GM12878 (cell line): Measurements from ENCODE around the gene CEACAM6. TPM values are rescaled to one million over a fixed set of nuclear protein-coding genes. Genes with fewer than 3 reads are reported as not detected.

Experiments used
- ATAC-seq: fragments of 200-7000 bp; cut with Tn5 transposase; 3 replicates; pipeline ENCODE4 v1.9.1; 2020; ENCODE audit warnings: mild to moderate bottlenecking, moderate library complexity
- BruUV-seq: library from RNA; stranded (reverse); fragments of 400-500 nt; replicated peaks from 2 replicates; lab custom pipeline; 2021; lab: Mats Ljungman, UMichigan
- CTCF ChIA-PET: fragments of 300-600 bp; sonication (Branson Sonifier 250); formaldehyde crosslinking; extraction: SDS; loops from one replicate; lab custom pipeline; 2021; ENCODE audit warnings: inconsistent platforms; lab: Yijun Ruan, JAX
- POLR2A ChIA-PET: fragments of 350-600 bp; formaldehyde crosslinking; extraction: SDS; loops from one replicate; lab custom pipeline; 2021; ENCODE audit warnings: inconsistent platforms; lab: Charles Lee
- RAD21 ChIA-PET: fragments of 300-600 bp; sonication (Branson Sonifier 250); formaldehyde crosslinking; loops from one replicate; lab custom pipeline; 2023; ENCODE audit warnings: antibody characterized with exemption; ENCODE audit not compliant: unreplicated experiment; lab: Charles Lee
- SMC1A ChIA-PET: fragments of 300-600 bp; sonication (Branson Sonifier 250); formaldehyde crosslinking; loops from one replicate; lab custom pipeline; 2023; ENCODE audit not compliant: unreplicated experiment, uncharacterized antibody; lab: Charles Lee
- DNase-seq: peaks from one replicate; pipeline ENCODE4 v3.0.0-alpha.2; 2011; ENCODE audit warnings: low read depth, low spot score
- FAIRE-seq: peaks from 3 replicates; lab custom pipeline; 2011; peaks lifted over from hg19 to GRCh38; lab: Jason Lieb, UNC
- H2AFZ ChIP-seq: 2 replicates; pipeline ENCODE4 v1.6.0; 2011; ENCODE audit warnings: low read depth, low read length, control low read depth; ENCODE audit not compliant: control insufficient read depth
- H3K27ac ChIP-seq: 2 replicates; pipeline ENCODE4 v1.5.1; 2011; ENCODE audit warnings: control low read depth; ENCODE audit not compliant: control insufficient read depth, insufficient read depth
- H3K27me3 ChIP-seq, 2 experiments: replicated peaks in 1 of 2; 2 replicates each; pipeline versions ENCODE4 v1.6.0 to v1.6.1; 2011; ENCODE audit warnings: low read length in 1 of 2; ENCODE audit not compliant: control insufficient read depth in 2 of 2, insufficient read depth in 2 of 2
- H3K36me3 ChIP-seq, 2 experiments: 2 replicates each; pipeline ENCODE4 v1.5.1; 2011; ENCODE audit warnings: low read length in 1 of 2; ENCODE audit not compliant: control insufficient read depth in 2 of 2, insufficient read depth in 2 of 2
- H3K4me1 ChIP-seq: 2 replicates; pipeline ENCODE4 v1.6.1; 2011; ENCODE audit warnings: mild to moderate bottlenecking, low read length, moderate library complexity, mixed read lengths; ENCODE audit not compliant: control insufficient read depth, insufficient read depth
- H3K4me2 ChIP-seq: 2 replicates; pipeline ENCODE4 v1.6.0; 2011; ENCODE audit warnings: control low read depth; ENCODE audit not compliant: control insufficient read depth, insufficient read depth
- H3K4me3 ChIP-seq: fragments of 200-600 bp; sonication (generic); 2 replicates; pipeline ENCODE4 v1.5.1; 2016
- H3K79me2 ChIP-seq: 2 replicates; pipeline ENCODE4 v1.6.0; 2011; ENCODE audit warnings: low read length; ENCODE audit not compliant: control insufficient read depth, insufficient read depth
- H3K9ac ChIP-seq: 2 replicates; pipeline ENCODE4 v1.8.0; 2011; ENCODE audit warnings: low read length, control low read depth, mixed read lengths; ENCODE audit not compliant: control insufficient read depth, insufficient read depth
- H3K9me3 ChIP-seq: replicated peaks from 3 replicates; pipeline ENCODE4 v1.5.1; 2011; ENCODE audit warnings: mild to moderate bottlenecking, low read length; ENCODE audit not compliant: control insufficient read depth, insufficient read depth
- H4K20me1 ChIP-seq: 2 replicates; pipeline ENCODE4 v1.6.0; 2011; ENCODE audit not compliant: control insufficient read depth, insufficient read depth
- CHD4 ChIP-seq: fragments of 200-600 bp; sonication (generic); IDR thresholded peaks from 2 replicates; pipeline ENCODE4 v1.6.1; 2016; ENCODE audit warnings: mild to moderate bottlenecking
- CUX1 ChIP-seq: IDR thresholded peaks from 2 replicates; pipeline ENCODE4 v1.6.1; 2012; ENCODE audit warnings: improper control_type of control experiment, low read depth, low read length; ENCODE audit not compliant: insufficient replicate concordance
- EP300 ChIP-seq, 2 experiments: fragments of 150-350 bp in 1 of 2; IDR thresholded peaks; 2 replicates each; pipeline ENCODE4 v1.6.1; 2011 to 2012; ENCODE audit warnings: low read depth in 2 of 2, low read length in 2 of 2, borderline replicate concordance in 1 of 2, improper control_type of control experiment in 1 of 2, inconsistent platforms in 1 of 2; ENCODE audit not compliant: control insufficient read depth in 1 of 2
- FOS ChIP-seq: IDR thresholded peaks from 3 replicates; pipeline ENCODE4 v1.6.1; 2011; ENCODE audit warnings: borderline replicate concordance; ENCODE audit not compliant: insufficient read length; ENCODE audit errors: extremely low read depth
- HDGF ChIP-seq: fragments of 450-650 bp; IDR thresholded peaks from 2 replicates; pipeline ENCODE4 v1.6.1; 2016; ENCODE audit warnings: antibody characterized with exemption
- IRF3 ChIP-seq: fragments of 450-650 bp; IDR thresholded peaks from 2 replicates; pipeline ENCODE4 v1.6.1; 2014; ENCODE audit warnings: mild to moderate bottlenecking
- JUND ChIP-seq: IDR thresholded peaks from 2 replicates; pipeline ENCODE4 v1.6.1; 2012; ENCODE audit warnings: low read depth, mild to moderate bottlenecking, low read length, improper control_type of control experiment, moderate library complexity
- KLF5 ChIP-seq: fragments of 450-650 bp; IDR thresholded peaks from 2 replicates; pipeline ENCODE4 v1.6.1; 2014; ENCODE audit warnings: mild to moderate bottlenecking; ENCODE audit not compliant: partially characterized antibody
- MEF2A ChIP-seq: IDR thresholded peaks from 2 replicates; pipeline ENCODE4 v1.6.1; 2011; ENCODE audit warnings: low read depth, mild to moderate bottlenecking, low read length, moderate library complexity; ENCODE audit not compliant: insufficient read depth
- MLLT1 ChIP-seq: fragments of 450-650 bp; IDR thresholded peaks from 2 replicates; pipeline ENCODE4 v1.6.1; 2016; ENCODE audit warnings: mild to moderate bottlenecking
- RAD21 ChIP-seq: IDR thresholded peaks from 2 replicates; pipeline ENCODE4 v1.6.1; 2011; ENCODE audit warnings: mild to moderate bottlenecking, low read depth, low read length, moderate library complexity; ENCODE audit not compliant: insufficient read depth
- SP1 ChIP-seq: IDR thresholded peaks from one replicate; pipeline ENCODE4 v1.6.1; 2011; ENCODE audit warnings: low read depth, low read length
- STAT1 ChIP-seq: fragments of 450-650 bp; conservative IDR thresholded peaks from 2 replicates; pipeline ENCODE4 v1.6.1; 2014; ENCODE audit warnings: antibody characterized with exemption, mild to moderate bottlenecking
- TCF12 ChIP-seq: IDR thresholded peaks from 2 replicates; pipeline ENCODE4 v1.6.1; 2011; ENCODE audit warnings: low read depth, mild to moderate bottlenecking, low read length
- WRNIP1 ChIP-seq: IDR thresholded peaks from 2 replicates; pipeline ENCODE4 v1.6.1; 2011; ENCODE audit warnings: low read depth, low read length, improper control_type of control experiment, borderline replicate concordance
- ZNF274 ChIP-seq: IDR thresholded peaks from one replicate; pipeline ENCODE4 v1.8.0; 2011; ENCODE audit not compliant: insufficient read length, insufficient read depth
- WGBS: methylation state at CpG from one replicate; pipeline ENCODE4 v1.1.6; 2016; ENCODE audit warnings: low lambda C conversion rate; ENCODE audit not compliant: insufficient replicate concordance, insufficient coverage; ENCODE audit errors: missing lambda C conversion rate; 5-methylcytosine and 5-hydroxymethylcytosine counted together
- in situ Hi-C: fragments of 300-500 bp; cut with MboI; formaldehyde crosslinking; loops from 9 replicates; pipeline ENCODE4 v1.14.3; 2018; ENCODE audit warnings: mixed read lengths
- intact Hi-C: fragments of 100-400 bp; cut with micrococcal nuclease; formaldehyde crosslinking; loops from one replicate; pipeline ENCODE4 v1.14.2; 2022; ENCODE audit not compliant: unreplicated experiment
- polyA plus RNA-seq, 11 experiments: library from polyadenylated mRNA; depleted of rRNA in 4 of 11; unstranded in 6 of 11; stranded (reverse) in 5 of 11; fragments of >200 nt; fragmentation: Nextera tagmentation in 4 of 11; fragmentation: Illumina TruSeq in 1 of 11; extraction: Ambion mirVana in 4 of 11; extraction: Trizol in 1 of 11; gene quantifications; 1 replicate in 1 of 11; 2 replicates in 10 of 11; pipeline versions ENCODE4 v1.2.1 to v1.2.3, GENCODE V29; 2011 to 2016; ENCODE audit warnings: inconsistent platforms in 2 of 11, missing spikeins in 2 of 11, low read depth in 1 of 11
- total RNA-seq, 4 experiments: library from RNA; depleted of rRNA in 3 of 4; stranded (reverse); fragments of >200 nt in 3 of 4; fragmentation: Illumina TruSeq in 1 of 4; extraction: Trizol in 1 of 4; gene quantifications; 2 replicates each; pipeline versions ENCODE4 v1.2.1 to v1.2.3, GENCODE V29; 2013 to 2021

CEACAM6 gene
- total and polyA plus RNA-seq, 10 of the 15 experiments (the other 5 are each of a cell fraction or from before 2014, with no cell fraction given) = 0.26 TPM; not detected in 9

GRCh38 chr19:41707502-41707812 lies 47.9 kb upstream of the CEACAM6 start (continued):
- TF ChIP-seq CUX1 = no peak
- no peak for TF ChIP-seq STAT1
- TF ChIP-seq SP1 = no peak
- TF ChIP-seq, all 136 proteins: peak for 0

- ChIA-PET CTCF (interaction anchor here (1.5 kb wide), 1 partner anchor 8 kb away, joined by 6 read pairs; no protein-coding TSS in a partner anchor), POLR2A (no interaction called here), RAD21 (no interaction called here), SMC1A (no interaction called here)
- peaks cover 3 to 4% of the 10 kb centered on the region in 2 experiments for H3K27me3 ChIP-seq
- H4K20me1 ChIP-seq = no peaks in the 10 kb centered on the region
- H3K4me1 ChIP-seq = no peaks in the 10 kb centered on the region
- no peak overlapping the region for H3K27ac ChIP-seq
- in situ Hi-C loops = no loop called here
- no peaks in the 10 kb centered on the region for H3K36me3 ChIP-seq
- H3K4me3 ChIP-seq = no peak overlapping the region
- WGBS = 20% methylated on average over 5 of the region's 5 CpGs
- no peak overlapping the region for H3K9ac ChIP-seq
- H3K79me2 ChIP-seq = no peaks in the 10 kb centered on the region
- ATAC-seq (no peak), DNase-seq (no peak), FAIRE-seq (no peak)
- H2AFZ ChIP-seq = no peak overlapping the region
- H3K9me3 ChIP-seq = no peaks in the 10 kb centered on the region
- no TSS peak for BruUV-seq
- intact Hi-C loops = loop anchor here (1.0 kb wide), 1 partner anchor 38 kb away; no protein-coding TSS in a partner anchor
- no peak overlapping the region for H3K4me2 ChIP-seq
- TF ChIP-seq KLF5 = no peak
- TF ChIP-seq EP300 (IDR thresholded peaks at IDR 0.05; ENCODE audit: borderline replicate concordance in 1 of 2, control insufficient read depth in 1 of 2, low read depth in 2 of 2, low read length in 2 of 2) = no peak
- TF ChIP-seq FOS = no peak
- TF ChIP-seq ZNF274 = no peak
- no peak for TF ChIP-seq RAD21
- no peak for TF ChIP-seq HDGF
- TF ChIP-seq TCF12 = no peak
- no peak for TF ChIP-seq WRNIP1
- no peak for TF ChIP-seq IRF3
- no peak for TF ChIP-seq CHD4
- TF ChIP-seq MEF2A = no peak
- TF ChIP-seq MLLT1 = no peak
- TF ChIP-seq JUND = no peak
These were observed 47.4 kb upstream of the CEACAM6 start for GRCh38 chr19:41707871-41708371.
